Middle frontal gyrus (tissue), 1 donor: ENCODE data around the gene NRG2.

Experiments used
- DNase-seq: peaks from one replicate; pipeline ENCODE4 v3.0.0-alpha.2; 2015; ENCODE audit warnings: low spot score; ENCODE audit errors: extremely low spot score

The NRG2 gene

GRCh38 chr5:139971202-139971725 lies 71.8 kb downstream of the NRG2 start:
- no peak for DNase-seq

- no peak for DNase-seq
These were observed 73.8 kb downstream of the NRG2 start for GRCh38 chr5:139969318-139969717.

GRCh38 chr5:139968547-139969261 lies 74.4 kb downstream of the NRG2 start:
- peak; percentile 22 for DNase-seq

- no peak for DNase-seq
These were observed 75.7 kb downstream of the NRG2 start for GRCh38 chr5:139967353-139967752.

GRCh38 chr5:139966856-139967255 lies 76.2 kb downstream of the NRG2 start:
- no peak for DNase-seq

- DNase-seq, result no peak
These were observed 78.0 kb downstream of the NRG2 start for GRCh38 chr5:139964994-139965565.

- DNase-seq, result no peak
These were observed 78.7 kb downstream of the NRG2 start for GRCh38 chr5:139964266-139964993.

GRCh38 chr5:139962445-139962844 lies 80.7 kb downstream of the NRG2 start:
- DNase-seq, result no peak

- no peak for DNase-seq
These were observed 81.5 kb downstream of the NRG2 start for GRCh38 chr5:139961435-139962157.

- no peak for DNase-seq
These were observed 82.2 kb downstream of the NRG2 start for GRCh38 chr5:139960723-139961383.

GRCh38 chr5:139958432-139959148 lies 84.5 kb downstream of the NRG2 start:
- no peak for DNase-seq

GRCh38 chr5:139956342-139956741 lies 86.8 kb downstream of the NRG2 start:
- DNase-seq, result no peak

GRCh38 chr5:139955616-139956273 lies 87.4 kb downstream of the NRG2 start:
- DNase-seq, result no peak

GRCh38 chr5:139955053-139955605 lies 88.0 kb downstream of the NRG2 start:
- no peak for DNase-seq

- DNase-seq, result no peak
These were observed 88.6 kb downstream of the NRG2 start for GRCh38 chr5:139954462-139954861.

- no peak for DNase-seq
These were observed 89.1 kb downstream of the NRG2 start for GRCh38 chr5:139954022-139954421.

- DNase-seq, result no peak
These were observed 90.5 kb downstream of the NRG2 start for GRCh38 chr5:139952574-139952973.

- DNase-seq, result no peak
These were observed 91.1 kb downstream of the NRG2 start for GRCh38 chr5:139951983-139952382.

- DNase-seq, result no peak
These were observed 91.7 kb downstream of the NRG2 start for GRCh38 chr5:139951296-139951924.
